DOHH2 (cell line): ENCODE data around the gene DNAH3.

Experiments
- H3F3A ChIP-seq: fragments of 200-600 bp; sonication (generic), shearing (Covaris generic); 2 replicates; pipeline ENCODE4 v1.6.0; 2016; ENCODE audit warnings: antibody characterized with exemption, mild to moderate bottlenecking; ENCODE audit not compliant: control insufficient read depth, insufficient read depth
- H3K27ac ChIP-seq: fragments of 200-600 bp; sonication (generic); 2 replicates; pipeline ENCODE4 v1.5.1; 2014; ENCODE audit warnings: low read depth, mild to moderate bottlenecking, low read length, moderate library complexity
- H3K27me3 ChIP-seq: fragments of 200-600 bp; sonication (generic); 2 replicates; pipeline ENCODE4 v1.6.1; 2014; ENCODE audit warnings: mild to moderate bottlenecking, low read length, mixed read lengths; ENCODE audit not compliant: control insufficient read depth
- H3K36me3 ChIP-seq: fragments of 200-600 bp; sonication (generic); 2 replicates; pipeline ENCODE4 v1.6.1; 2014; ENCODE audit warnings: mild to moderate bottlenecking, low read length, moderate library complexity, mixed read lengths; ENCODE audit not compliant: control insufficient read depth
- H3K4me1 ChIP-seq: fragments of 200-600 bp; sonication (generic); 2 replicates; pipeline ENCODE4 v1.6.1; 2014; ENCODE audit warnings: mild to moderate bottlenecking, low read length, mixed read lengths; ENCODE audit not compliant: control insufficient read depth
- H3K4me2 ChIP-seq: fragments of 200-600 bp; sonication (generic); 2 replicates; pipeline ENCODE4 v1.6.0; 2014; ENCODE audit warnings: mild to moderate bottlenecking, low read length, moderate library complexity
- H3K4me3 ChIP-seq: fragments of 200-600 bp; sonication (generic); 2 replicates; pipeline ENCODE4 v1.5.1; 2014; ENCODE audit warnings: mild to moderate bottlenecking, low read length, mixed read lengths
- H3K79me2 ChIP-seq: fragments of 200-600 bp; sonication (generic); 2 replicates; pipeline ENCODE4 v1.6.1; 2014; ENCODE audit warnings: mild to moderate bottlenecking, low read length, mixed read lengths; ENCODE audit not compliant: control insufficient read depth
- H3K9me2 ChIP-seq: fragments of 200-600 bp; sonication (generic); replicated peaks from 2 replicates; pipeline ENCODE4 v1.6.1; 2014; ENCODE audit warnings: mild to moderate bottlenecking, low read length, mixed read lengths; ENCODE audit not compliant: control insufficient read depth
- H3K9me3 ChIP-seq: fragments of 200-600 bp; sonication (generic); 2 replicates; pipeline ENCODE4 v1.6.1; 2014; ENCODE audit warnings: antibody characterized with exemption, low read length, mixed read lengths; ENCODE audit not compliant: control insufficient read depth, insufficient read depth
- H4K20me1 ChIP-seq: fragments of 200-600 bp; sonication (generic); 2 replicates; pipeline ENCODE4 v1.6.0; 2014; ENCODE audit warnings: low read depth, mild to moderate bottlenecking, antibody characterized with exemption, low read length, moderate library complexity; ENCODE audit not compliant: control insufficient read depth, insufficient read depth
- EZH2phosphoT487 ChIP-seq: fragments of 200-600 bp; sonication (generic); IDR thresholded peaks from 2 replicates; pipeline ENCODE4 v1.6.1; 2017; ENCODE audit warnings: borderline replicate concordance, mild to moderate bottlenecking, antibody characterized with exemption, low read length, moderate library complexity, mixed read lengths
- TF ChIP-seq, protein P1 (sequence below): fragments of 200-600 bp; sonication (generic); IDR thresholded peaks from one replicate; pipeline ENCODE4 v1.5.1; 2014; ENCODE audit warnings: antibody characterized with exemption, mild to moderate bottlenecking, low read depth, low read length; ENCODE audit not compliant: poor library complexity, severe bottlenecking

Gene DNAH3

DNA sequence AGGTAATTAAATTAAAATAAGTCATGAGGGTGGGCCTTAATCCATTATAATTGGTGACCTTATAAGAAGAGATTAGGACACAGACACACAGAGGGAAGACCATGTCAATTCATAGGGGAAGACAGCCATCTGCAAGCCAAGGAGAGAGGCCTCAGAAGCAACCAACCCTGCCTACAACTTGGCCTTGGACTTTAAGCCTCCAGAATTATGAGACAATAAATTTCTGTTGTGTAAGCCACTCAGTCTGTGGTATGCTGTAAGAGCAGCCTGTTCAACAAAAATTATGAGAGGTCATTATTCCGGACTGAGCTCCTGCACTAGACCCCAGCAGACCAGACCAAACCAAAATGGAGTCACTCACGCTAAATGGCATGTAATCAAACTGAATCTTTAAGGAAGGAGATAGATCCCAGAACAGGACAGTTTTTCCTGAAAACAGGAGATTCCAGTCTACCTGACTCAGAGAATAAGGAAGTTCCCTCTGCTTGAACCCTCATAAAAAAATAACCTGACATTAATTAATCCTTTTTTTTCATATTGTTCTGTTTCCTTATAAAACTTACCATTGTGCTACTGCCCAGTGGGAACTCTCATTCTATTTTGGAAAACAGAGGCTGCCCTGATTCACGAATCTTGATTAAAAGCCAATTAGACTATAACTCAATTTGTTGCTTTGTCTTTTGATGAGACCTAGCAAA is 74.3 kb downstream of the DNAH3 start:
- H3K4me3 ChIP-seq = no peak overlapping the region
- TF ChIP-seq, protein P1, sequence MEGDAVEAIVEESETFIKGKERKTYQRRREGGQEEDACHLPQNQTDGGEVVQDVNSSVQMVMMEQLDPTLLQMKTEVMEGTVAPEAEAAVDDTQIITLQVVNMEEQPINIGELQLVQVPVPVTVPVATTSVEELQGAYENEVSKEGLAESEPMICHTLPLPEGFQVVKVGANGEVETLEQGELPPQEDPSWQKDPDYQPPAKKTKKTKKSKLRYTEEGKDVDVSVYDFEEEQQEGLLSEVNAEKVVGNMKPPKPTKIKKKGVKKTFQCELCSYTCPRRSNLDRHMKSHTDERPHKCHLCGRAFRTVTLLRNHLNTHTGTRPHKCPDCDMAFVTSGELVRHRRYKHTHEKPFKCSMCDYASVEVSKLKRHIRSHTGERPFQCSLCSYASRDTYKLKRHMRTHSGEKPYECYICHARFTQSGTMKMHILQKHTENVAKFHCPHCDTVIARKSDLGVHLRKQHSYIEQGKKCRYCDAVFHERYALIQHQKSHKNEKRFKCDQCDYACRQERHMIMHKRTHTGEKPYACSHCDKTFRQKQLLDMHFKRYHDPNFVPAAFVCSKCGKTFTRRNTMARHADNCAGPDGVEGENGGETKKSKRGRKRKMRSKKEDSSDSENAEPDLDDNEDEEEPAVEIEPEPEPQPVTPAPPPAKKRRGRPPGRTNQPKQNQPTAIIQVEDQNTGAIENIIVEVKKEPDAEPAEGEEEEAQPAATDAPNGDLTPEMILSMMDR = no peak
- no peak for TF ChIP-seq EZH2phosphoT487
- no peak overlapping the region for H3K4me2 ChIP-seq
- no peaks in the 10 kb centered on the region for H3F3A ChIP-seq
- H3K9me3 ChIP-seq = no peaks in the 10 kb centered on the region
- no peaks in the 10 kb centered on the region for H4K20me1 ChIP-seq
- H3K4me1 ChIP-seq = no peaks in the 10 kb centered on the region
- no peaks in the 10 kb centered on the region for H3K9me2 ChIP-seq
- no peaks in the 10 kb centered on the region for H3K36me3 ChIP-seq
- H3K27me3 ChIP-seq = no peaks in the 10 kb centered on the region; the same call in 1 of the 2 replicates
- no peak overlapping the region for H3K27ac ChIP-seq
- H3K79me2 ChIP-seq = no peaks in the 10 kb centered on the region

DNA sequence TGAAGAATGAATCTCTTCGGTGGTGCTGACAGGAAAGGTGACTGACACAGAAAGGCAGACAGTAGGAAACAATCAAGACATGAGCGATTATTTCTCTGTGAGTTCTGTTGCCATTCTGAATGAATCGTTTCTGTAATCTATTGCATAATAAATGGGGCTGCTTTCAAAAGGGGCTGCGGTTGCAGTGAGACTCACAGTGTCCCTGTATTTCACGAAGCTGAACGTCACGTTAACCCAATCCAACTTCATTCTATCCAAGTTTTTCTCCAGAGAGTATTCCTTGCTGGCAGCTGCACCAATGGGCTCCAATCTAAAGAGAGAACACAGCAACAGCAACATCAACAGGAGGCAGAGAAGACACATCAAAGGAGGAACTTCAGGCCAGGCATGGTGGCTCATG is 75.4 kb downstream of the DNAH3 start:
- H3K79me2 ChIP-seq = no peaks in the 10 kb centered on the region

GRCh38 chr16:21072976-21073375 is 77.7 kb downstream of the DNAH3 start:
- Histone ChIP-seq H3K27me3 (no peaks in the 10 kb centered on the region; the same call in 1 of the 2 replicates), H3K4me2 (no peak overlapping the region), H3K9me3 (no peaks in the 10 kb centered on the region), H3K27ac (no peak overlapping the region), H4K20me1 (no peaks in the 10 kb centered on the region), H3F3A (no peaks in the 10 kb centered on the region), H3K36me3 (no peaks in the 10 kb centered on the region), H3K4me1 (no peaks in the 10 kb centered on the region), H3K79me2 (no peaks in the 10 kb centered on the region), H3K4me3 (no peak overlapping the region), H3K9me2 (no peaks in the 10 kb centered on the region)
- no peak for TF ChIP-seq EZH2phosphoT487
- TF ChIP-seq, protein P1 = no peak

More for the DNA sequence above, 75.4 kb downstream of the DNAH3 start:
- no peak overlapping the region for H3K4me2 ChIP-seq
- H3K27ac ChIP-seq = no peak overlapping the region
- H3F3A ChIP-seq = no peaks in the 10 kb centered on the region
- H4K20me1 ChIP-seq = no peaks in the 10 kb centered on the region
- H3K9me3 ChIP-seq = no peaks in the 10 kb centered on the region
- H3K4me3 ChIP-seq = no peak overlapping the region
- no peaks in the 10 kb centered on the region for H3K9me2 ChIP-seq
- no peaks in the 10 kb centered on the region; the same call in 1 of the 2 replicates for H3K27me3 ChIP-seq
- TF ChIP-seq, protein P1 = no peak
- no peaks in the 10 kb centered on the region for H3K4me1 ChIP-seq
- no peaks in the 10 kb centered on the region for H3K36me3 ChIP-seq
